Astrocyte of the cerebellum (primary cell): Measurements from ENCODE around the gene PCDHGA10.
"Not testable (repeated sequence)": the region's sequence is repeated elsewhere in the genome, so short reads cannot be mapped to it uniquely, and the experiment has no call there.

Experiments
- DNase-seq: peaks from one replicate; pipeline ENCODE4 v3.0.0-alpha.2; 2011; ENCODE audit warnings: low read depth
- H3K4me3 ChIP-seq: 2 replicates; pipeline ENCODE4 v1.5.1; 2011; ENCODE audit warnings: mild to moderate bottlenecking, low read depth, low read length, moderate library complexity
- CTCF ChIP-seq: IDR thresholded peaks from 2 replicates; pipeline ENCODE4 v1.5.1; 2012; ENCODE audit warnings: low read length, low read depth, moderate library complexity, mild to moderate bottlenecking; ENCODE audit errors: missing control alignments
- in situ Hi-C: cut with HindIII; loops from 2 replicates; pipeline ENCODE4 v1.10.0; 2017; ENCODE audit warnings: low sequenced_read_pairs

Gene PCDHGA10

GRCh38 chr5:141387557-141388311, 25.1 kb upstream of the PCDHGA10 start, which contains the start of gene PCDHGB4:
Gene PCDHGB4, plus strand, starts transcription at chr5:141387698. Its CDS starts 187 bp downstream, at chr5:141387885.
- in situ Hi-C loops, result loop anchor here (5.0 kb wide), 1 partner anchor 50 kb away; the partner anchor contains the start of gene PCDHGA2
- peak; percentile 49 for TF ChIP-seq CTCF
- not testable (repeated sequence) for DNase-seq
- peak within 1 kb of the TSS; percentile 24 for H3K4me3 ChIP-seq

- no peak for TF ChIP-seq CTCF
- in situ Hi-C loops, result loop anchor here (5.0 kb wide), 1 partner anchor 51 kb away; the partner anchor contains the start of gene PCDHGA2
- no peak overlapping the region for H3K4me3 ChIP-seq
- DNase-seq, result no peak
Observed at GRCh38 chr5:141388661-141389060, 24.1 kb upstream of the PCDHGA10 start.

- DNase-seq, result no peak
- no peak overlapping the region for H3K4me3 ChIP-seq
- TF ChIP-seq CTCF, result no peak
- in situ Hi-C loops, result loop anchor here (5.0 kb wide), 1 partner anchor 52 kb away; the partner anchor contains the start of gene PCDHGA2
Observed at GRCh38 chr5:141389153-141390042, 23.4 kb upstream of the PCDHGA10 start.

- in situ Hi-C loops, result no loop called here
- peak; percentile 9 for TF ChIP-seq CTCF
- no peak within 1 kb of the TSS for H3K4me3 ChIP-seq
- no peak for DNase-seq
Observed at GRCh38 chr5:141392429-141393198, 20.2 kb upstream of the PCDHGA10 start, which contains the start of gene PCDHGA8. Gene PCDHGA8, plus strand, starts transcription at chr5:141392633. Its CDS starts 181 bp downstream, at chr5:141392814.

- TF ChIP-seq CTCF, result no peak
- no peak for DNase-seq
- H3K4me3 ChIP-seq, result no peak overlapping the region
- in situ Hi-C loops, result no loop called here
Observed at GRCh38 chr5:141393267-141393666, 19.5 kb upstream of the PCDHGA10 start.

GRCh38 chr5:141394401-141395187, 18.2 kb upstream of the PCDHGA10 start:
- H3K4me3 ChIP-seq, in situ Hi-C loops, DNase-seq: not testable (repeated sequence)
